Fibroblast of lung (primary cell): ENCODE data around the gene RPS6KA2. TPM values are rescaled to one million over a fixed set of nuclear protein-coding genes. Genes with fewer than 3 reads are reported as not detected.

Experiments
- DNase-seq, 2 donors: peaks; one replicate each; pipeline versions ENCODE4 v3.0.0 to v3.0.0-alpha.2; 2010; ENCODE audit warnings: low read depth in 2 of 2
- H2AFZ ChIP-seq: 2 replicates; pipeline ENCODE4 v1.5.1; 2012; ENCODE audit warnings: low read length, control low read depth, inconsistent platforms
- H3K27ac ChIP-seq: 2 replicates; pipeline ENCODE4 v1.5.1; 2011; ENCODE audit warnings: low read length, control low read depth; ENCODE audit not compliant: insufficient read depth
- H3K27me3 ChIP-seq: 2 replicates; pipeline ENCODE4 v1.5.1; 2011; ENCODE audit warnings: mild to moderate bottlenecking, low read length; ENCODE audit not compliant: control insufficient read depth, insufficient read depth
- H3K36me3 ChIP-seq: 2 replicates; pipeline ENCODE4 v1.5.1; 2011; ENCODE audit warnings: low read length; ENCODE audit not compliant: control insufficient read depth, insufficient read depth
- H3K4me1 ChIP-seq: 2 replicates; pipeline ENCODE4 v1.5.1; 2011; ENCODE audit warnings: low read length; ENCODE audit not compliant: control insufficient read depth, insufficient read depth; ENCODE audit errors: extremely low read depth
- H3K4me2 ChIP-seq: 2 replicates; pipeline ENCODE4 v1.5.1; 2011; ENCODE audit warnings: low read length, control low read depth; ENCODE audit not compliant: insufficient read depth; ENCODE audit errors: extremely low read depth
- H3K4me3 ChIP-seq, 4 experiments: fragments of 200-600 bp in 1 of 4; sonication (generic) in 1 of 4; replicated peaks in 1 of 4; 2 replicates each; pipeline ENCODE4 v1.5.1; 2011 to 2016; ENCODE audit warnings: low read length in 4 of 4, low read depth in 3 of 4, mild to moderate bottlenecking in 3 of 4, control low read depth in 2 of 4, inconsistent platforms in 1 of 4, mixed read lengths in 1 of 4; ENCODE audit not compliant: insufficient read depth in 1 of 4; ENCODE audit errors: control extremely low read depth in 1 of 4
- H3K79me2 ChIP-seq: 2 replicates; pipeline ENCODE4 v1.5.1; 2012; ENCODE audit warnings: mild to moderate bottlenecking, low read length, inconsistent platforms; ENCODE audit not compliant: control insufficient read depth, insufficient read depth
- H3K9ac ChIP-seq: 2 replicates; pipeline ENCODE4 v1.5.1; 2011; ENCODE audit warnings: mild to moderate bottlenecking, low read length, control low read depth; ENCODE audit not compliant: insufficient read depth
- H3K9me3 ChIP-seq: 2 replicates; pipeline ENCODE4 v1.5.1; 2012; ENCODE audit warnings: low read depth, low read length; ENCODE audit not compliant: control insufficient read depth, insufficient read depth
- H4K20me1 ChIP-seq: 2 replicates; pipeline ENCODE4 v1.5.1; 2011; ENCODE audit warnings: low read length; ENCODE audit not compliant: control insufficient read depth, insufficient read depth; ENCODE audit errors: extremely low read depth
- EZH2 ChIP-seq: IDR thresholded peaks from 2 replicates; pipeline ENCODE4 v1.5.1; 2012; ENCODE audit warnings: low read length, control low read depth, mild to moderate bottlenecking; ENCODE audit errors: missing control alignments
- polyA plus RNA-seq, 2 donors: library from polyadenylated mRNA; depleted of rRNA in 1 of 2; stranded (reverse) in 1 of 2; unstranded in 1 of 2; fragments of >200 nt; gene quantifications; 2 replicates each; pipeline ENCODE4 v1.2.1, GENCODE V29; 2011 to 2012; ENCODE audit warnings: missing spikeins in 1 of 2
- total RNA-seq: library from RNA; depleted of rRNA; stranded (reverse); fragments of >200 nt; gene quantifications from 2 replicates; pipeline ENCODE4 v1.2.1, GENCODE V29; 2014
- TF ChIP-seq, protein P1 (sequence below), 2 donors: IDR thresholded peaks in 1 of 2; conservative IDR thresholded peaks in 1 of 2; 1 replicate in 1 of 2; 2 replicates in 1 of 2; pipeline ENCODE4 v1.5.1; 2011 to 2012; ENCODE audit warnings: low read length in 2 of 2, control low read depth in 1 of 2, inconsistent platforms in 1 of 2, low read depth in 1 of 2, mild to moderate bottlenecking in 1 of 2

The RPS6KA2 gene
- total and polyA plus RNA-seq, 2 donors (not counting 1 experiment from before 2014, with no cell fraction given): 66.8 to 116 TPM

GRCh38 chr6:166611631-166612030 is 15.4 kb downstream of the RPS6KA2 start:
- no peaks in the 10 kb centered on the region for H3K27me3 ChIP-seq
- no peak overlapping the region for H3K9ac ChIP-seq
- peaks cover 44% of the 10 kb centered on the region for H3K79me2 ChIP-seq
- no peaks in the 10 kb centered on the region for H3K36me3 ChIP-seq
- H4K20me1 ChIP-seq: no peaks in the 10 kb centered on the region
- H3K4me1 ChIP-seq: peaks cover 29% of the 10 kb centered on the region
- no peak overlapping the region for H2AFZ ChIP-seq
- TF ChIP-seq, protein P1, sequence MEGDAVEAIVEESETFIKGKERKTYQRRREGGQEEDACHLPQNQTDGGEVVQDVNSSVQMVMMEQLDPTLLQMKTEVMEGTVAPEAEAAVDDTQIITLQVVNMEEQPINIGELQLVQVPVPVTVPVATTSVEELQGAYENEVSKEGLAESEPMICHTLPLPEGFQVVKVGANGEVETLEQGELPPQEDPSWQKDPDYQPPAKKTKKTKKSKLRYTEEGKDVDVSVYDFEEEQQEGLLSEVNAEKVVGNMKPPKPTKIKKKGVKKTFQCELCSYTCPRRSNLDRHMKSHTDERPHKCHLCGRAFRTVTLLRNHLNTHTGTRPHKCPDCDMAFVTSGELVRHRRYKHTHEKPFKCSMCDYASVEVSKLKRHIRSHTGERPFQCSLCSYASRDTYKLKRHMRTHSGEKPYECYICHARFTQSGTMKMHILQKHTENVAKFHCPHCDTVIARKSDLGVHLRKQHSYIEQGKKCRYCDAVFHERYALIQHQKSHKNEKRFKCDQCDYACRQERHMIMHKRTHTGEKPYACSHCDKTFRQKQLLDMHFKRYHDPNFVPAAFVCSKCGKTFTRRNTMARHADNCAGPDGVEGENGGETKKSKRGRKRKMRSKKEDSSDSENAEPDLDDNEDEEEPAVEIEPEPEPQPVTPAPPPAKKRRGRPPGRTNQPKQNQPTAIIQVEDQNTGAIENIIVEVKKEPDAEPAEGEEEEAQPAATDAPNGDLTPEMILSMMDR (conservative IDR thresholded peaks at IDR 0.05 in 1 of 2, IDR thresholded peaks at IDR 0.05 in 1 of 2; ENCODE audit: low read depth in 1 of 2, low read length in 2 of 2): no peak
- TF ChIP-seq EZH2: no peak
- H3K4me2 ChIP-seq: no peak overlapping the region
- H3K27ac ChIP-seq: no peak overlapping the region
- no peak for DNase-seq
- no peak overlapping the region for H3K4me3 ChIP-seq
- H3K9me3 ChIP-seq: no peaks in the 10 kb centered on the region

DNA sequence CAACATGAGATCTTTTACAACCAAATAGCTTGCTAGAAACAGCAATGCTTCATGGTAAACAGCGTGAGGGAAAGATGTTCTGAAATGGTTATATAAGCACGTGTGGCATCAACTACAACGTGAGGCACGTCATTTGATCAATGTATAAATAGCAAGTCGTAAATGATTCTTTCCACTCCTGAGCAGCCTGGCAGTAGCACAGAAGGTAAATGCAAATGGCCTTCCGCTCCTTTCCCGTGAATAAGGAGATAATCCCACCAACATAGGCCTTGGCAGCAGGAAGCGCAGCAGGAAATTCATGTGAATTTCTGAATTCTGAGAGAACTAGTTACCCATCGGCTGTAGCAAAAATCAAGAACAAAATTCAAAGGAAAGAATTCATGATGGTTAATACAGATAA is 17.0 kb downstream of the RPS6KA2 start:
- Histone ChIP-seq H2AFZ (no peak overlapping the region), H3K4me3 (no peak overlapping the region), H3K79me2 (peaks cover 38% of the 10 kb centered on the region), H3K9me3 (no peaks in the 10 kb centered on the region), H3K4me2 (no peak overlapping the region), H3K36me3 (no peaks in the 10 kb centered on the region), H3K4me1 (peaks cover 23% of the 10 kb centered on the region), H4K20me1 (no peaks in the 10 kb centered on the region), H3K27ac (no peak overlapping the region), H3K27me3 (no peaks in the 10 kb centered on the region), H3K9ac (no peak overlapping the region)
- no peak for DNase-seq
- TF ChIP-seq, protein P1 (conservative IDR thresholded peaks at IDR 0.05 in 1 of 2, IDR thresholded peaks at IDR 0.05 in 1 of 2; ENCODE audit: low read depth in 1 of 2, low read length in 2 of 2): no peak
- TF ChIP-seq EZH2: no peak

DNA sequence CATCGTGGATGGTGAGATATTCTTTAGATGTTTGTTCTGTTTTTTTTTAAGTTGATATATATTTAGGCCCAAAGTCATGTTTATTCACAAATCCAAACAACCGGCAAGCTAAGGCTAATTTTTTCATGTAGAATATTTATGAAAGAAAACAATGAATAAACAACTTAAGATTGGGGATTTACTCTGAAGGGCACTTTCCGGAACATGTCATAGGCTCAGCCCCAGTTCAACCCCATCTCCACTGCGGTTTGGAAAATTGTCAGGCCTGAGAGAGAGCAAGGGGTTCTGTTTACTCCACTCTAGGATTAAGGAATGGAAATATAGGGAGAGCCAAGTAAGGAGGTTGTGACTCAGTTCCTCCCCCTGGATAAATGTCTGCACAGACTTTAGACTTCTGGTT is 18.3 kb downstream of the RPS6KA2 start:
- H3K4me3 ChIP-seq: no peak overlapping the region
- no peaks in the 10 kb centered on the region for H4K20me1 ChIP-seq
- peaks cover 18% of the 10 kb centered on the region for H3K4me1 ChIP-seq
- TF ChIP-seq EZH2: no peak
- H3K9ac ChIP-seq: no peak overlapping the region
- H3K27me3 ChIP-seq: no peaks in the 10 kb centered on the region
- peak overlapping the region; percentile 74 for H3K27ac ChIP-seq
- peaks cover 28% of the 10 kb centered on the region for H3K79me2 ChIP-seq
- H3K36me3 ChIP-seq: peaks cover 1% of the 10 kb centered on the region
- peak overlapping the region; percentile 48 for H3K4me2 ChIP-seq
- no peaks in the 10 kb centered on the region for H3K9me3 ChIP-seq
- no peak overlapping the region for H2AFZ ChIP-seq
- peak in 1 of 2 donors; percentile 91 for DNase-seq
